ENCODE measurements around the gene AUTS2.
"Not testable (repeated sequence)": the region's sequence is repeated elsewhere in the genome, so short reads cannot be mapped to it uniquely, and the experiment has no call there.

The AUTS2 gene

DNA sequence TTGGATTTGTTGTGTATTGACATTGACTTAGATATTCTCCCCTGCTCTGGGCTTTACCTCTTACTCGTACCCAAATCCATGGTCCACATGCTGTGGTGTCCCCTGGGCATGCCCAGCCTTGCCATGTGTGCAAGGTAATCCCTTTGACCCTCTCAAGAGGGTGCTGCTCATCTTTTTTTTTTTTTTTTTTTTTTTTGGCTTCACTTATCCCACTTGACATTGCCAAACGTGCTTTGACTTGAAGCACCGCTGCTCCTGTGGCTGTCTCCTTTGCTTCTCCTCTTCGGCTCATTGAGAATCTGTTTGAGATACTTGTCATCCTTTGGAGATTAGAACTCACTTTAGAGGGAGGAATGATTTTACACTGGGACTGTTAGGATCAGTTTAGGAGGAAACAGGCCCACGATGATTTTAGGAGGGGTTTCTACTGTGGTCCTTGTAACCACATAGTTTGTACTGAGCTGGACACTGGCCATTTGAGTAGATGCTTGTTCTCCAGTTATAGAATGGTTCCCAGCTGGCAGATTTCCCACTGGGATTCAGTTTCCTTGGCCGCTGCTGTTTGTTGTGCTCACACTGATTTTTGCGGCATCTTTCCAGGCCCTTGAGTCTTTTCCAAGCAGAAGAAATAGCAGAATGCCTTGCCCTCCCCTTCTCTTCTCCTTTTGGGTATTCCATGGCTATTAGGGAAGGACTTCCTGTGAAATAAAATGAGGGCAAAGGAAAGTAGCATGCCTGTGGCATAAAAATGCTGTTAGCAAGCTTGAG lies 184.8 kb downstream of the AUTS2 start:
- in situ Hi-C loops (cut with MboI; ENCODE audit: low sequenced_read_pairs), result no loop called here

DNA sequence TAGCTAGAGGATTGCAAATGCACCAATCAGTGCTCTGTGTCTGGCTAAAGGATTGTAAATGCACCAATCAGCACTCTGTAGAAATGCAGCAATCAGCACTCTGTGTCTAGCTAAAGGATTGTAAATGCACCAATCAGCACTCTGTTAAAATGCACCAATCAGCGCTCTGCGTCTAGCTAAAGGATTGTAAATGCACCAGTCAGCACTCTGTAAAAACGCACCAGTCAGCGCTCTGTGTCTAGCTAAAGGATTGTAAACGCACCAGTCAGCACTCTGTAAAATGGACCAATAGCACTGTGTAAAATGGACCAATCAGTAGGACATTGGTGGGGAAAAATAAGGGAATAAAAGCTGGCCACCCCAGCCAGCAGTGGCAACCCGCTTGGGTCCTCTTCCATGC lies 187.9 kb downstream of the AUTS2 start:
- in situ Hi-C loops (cut with MboI; ENCODE audit: low sequenced_read_pairs), result not testable (repeated sequence)

DNA sequence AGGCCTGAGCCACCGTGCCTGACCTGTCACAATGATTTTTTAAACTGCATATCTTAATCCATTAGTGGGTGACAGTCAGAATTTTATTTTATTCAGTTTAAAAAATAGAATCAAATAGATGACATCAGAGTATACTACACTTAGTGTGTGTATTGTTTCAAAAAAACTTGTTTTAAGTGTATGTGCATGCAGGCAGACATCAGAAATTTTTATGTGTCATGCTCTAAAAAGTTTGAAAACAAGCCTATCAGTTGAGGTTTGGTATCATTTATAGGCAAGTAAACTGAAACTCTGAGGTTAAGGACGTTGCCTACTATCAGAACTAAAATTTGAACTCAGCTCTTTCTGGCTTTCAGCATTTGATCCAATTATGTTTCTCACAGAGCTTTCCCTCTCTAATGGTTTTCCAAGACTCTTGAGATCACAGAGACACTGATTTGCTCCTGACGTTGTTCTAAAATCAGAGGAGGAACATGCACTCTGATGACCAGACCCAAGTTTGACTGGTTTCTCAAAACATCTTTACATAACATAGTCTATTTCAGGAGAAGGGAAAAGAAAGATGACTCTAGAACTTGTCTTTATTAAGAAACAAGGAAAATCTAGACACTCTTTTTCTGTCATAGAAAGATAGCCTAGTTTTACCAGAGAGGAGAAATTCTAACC lies 188.6 kb downstream of the AUTS2 start:
- in situ Hi-C loops (cut with MboI; ENCODE audit: low sequenced_read_pairs), result no loop called here

DNA sequence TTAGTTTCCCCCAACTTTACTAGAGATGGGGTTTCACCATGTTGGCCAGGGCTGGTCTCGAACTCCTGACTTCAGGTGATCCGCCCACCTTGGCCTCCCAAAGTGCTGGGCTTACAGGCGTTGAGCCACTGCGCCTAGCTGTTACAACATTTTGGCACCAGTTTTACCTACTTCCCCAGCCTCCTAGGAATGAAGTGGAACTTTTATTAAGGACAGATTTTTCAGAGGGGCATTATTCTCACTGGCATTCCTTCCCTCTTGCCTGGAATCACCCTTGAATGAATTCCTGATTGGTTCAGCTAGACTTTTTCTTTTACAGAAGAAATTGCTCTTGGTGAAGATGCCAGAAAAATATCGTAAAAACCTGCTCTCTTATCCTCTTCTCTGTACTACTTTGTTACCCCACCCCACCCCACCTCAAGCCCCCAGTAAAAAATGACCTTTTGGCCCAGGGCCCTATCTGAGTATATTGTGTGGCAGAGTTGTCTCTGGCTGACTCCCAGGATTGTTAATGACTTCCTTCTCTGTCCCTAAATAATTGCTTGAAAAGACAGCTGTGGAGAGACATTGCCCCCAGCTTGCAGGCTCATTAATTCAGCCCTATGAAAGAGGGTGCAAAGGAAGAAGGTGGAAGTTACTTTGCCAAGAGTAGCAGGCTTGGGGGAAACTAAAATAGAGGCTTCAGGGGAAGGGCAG lies 189.6 kb downstream of the AUTS2 start:
- in situ Hi-C loops (cut with MboI; ENCODE audit: low sequenced_read_pairs), result no loop called here

DNA sequence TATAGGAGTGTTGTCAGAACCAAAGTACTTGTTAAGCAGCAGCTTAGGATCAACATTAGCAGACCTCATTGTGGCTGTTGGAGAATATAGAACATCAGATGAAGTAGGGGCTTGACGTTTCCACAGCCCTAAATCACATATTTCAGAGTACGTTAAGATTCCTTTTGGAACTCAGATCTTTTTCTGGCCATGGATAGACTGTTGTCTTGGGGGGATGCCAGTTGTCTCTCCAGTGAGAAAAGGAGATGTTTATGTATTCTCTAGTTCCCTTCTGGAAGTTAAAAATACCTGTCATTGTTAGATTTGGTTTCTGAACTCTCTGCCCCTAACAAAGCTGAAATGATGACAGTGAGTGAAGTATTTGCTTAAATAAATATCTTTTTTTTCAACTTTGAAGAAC lies 191.3 kb downstream of the AUTS2 start:
- in situ Hi-C loops (cut with MboI; ENCODE audit: low sequenced_read_pairs), result no loop called here

DNA sequence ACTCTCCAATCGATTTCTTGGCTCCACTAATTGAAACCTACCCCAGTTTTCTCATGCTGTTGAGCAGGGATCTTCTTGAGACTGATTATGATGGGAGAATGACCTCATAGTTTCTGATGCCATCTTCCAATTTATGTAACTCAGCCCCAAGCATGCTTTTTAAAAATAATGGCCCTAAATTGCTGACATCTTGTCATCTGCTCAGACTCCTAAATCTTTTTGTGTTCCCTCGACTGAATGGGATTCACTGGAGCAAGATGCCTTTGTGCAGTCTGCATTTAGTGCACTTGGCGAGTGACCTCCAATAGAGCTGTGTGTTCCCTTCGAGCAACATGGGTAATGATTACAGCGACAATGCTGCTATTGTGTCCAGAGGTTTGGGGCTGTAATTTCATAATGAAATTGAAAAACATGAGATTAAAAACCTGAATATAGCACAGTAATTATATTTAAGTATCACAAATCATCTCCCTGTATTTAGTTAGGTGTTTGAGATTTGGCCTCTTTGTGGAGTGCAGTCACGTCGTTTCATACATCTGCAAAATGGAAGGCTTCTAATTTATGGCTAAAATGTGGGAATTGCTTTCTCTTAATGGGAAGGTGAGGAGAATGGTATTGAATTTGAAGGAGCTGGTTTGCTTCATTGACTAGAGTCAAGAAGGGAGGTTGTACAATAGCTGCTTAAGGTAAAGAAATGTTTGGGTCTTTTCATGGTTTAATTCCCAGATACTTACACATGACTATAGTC lies 192.9 kb downstream of the AUTS2 start:
- in situ Hi-C loops (cut with MboI; ENCODE audit: low sequenced_read_pairs), result no loop called here

DNA sequence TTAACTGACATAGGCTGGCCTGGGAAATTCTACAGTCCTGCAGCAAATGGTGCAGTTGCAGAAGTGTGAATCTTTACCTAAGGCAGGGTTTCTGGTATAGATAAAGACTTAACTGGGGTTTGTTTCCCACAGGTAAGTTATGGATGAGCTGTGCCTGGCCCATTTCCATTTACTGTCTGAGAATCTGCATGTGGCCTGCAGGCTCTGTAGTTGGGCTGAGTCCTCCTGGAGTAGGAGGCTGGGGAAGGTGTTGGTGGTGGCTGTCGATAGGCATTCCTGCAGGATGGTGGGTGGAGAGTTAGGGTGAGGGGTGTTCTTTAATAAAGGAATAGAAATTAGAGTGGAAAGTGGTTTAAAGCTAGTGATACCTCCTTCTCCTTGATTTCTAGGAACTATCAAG lies 193.5 kb downstream of the AUTS2 start:
- in situ Hi-C loops (cut with MboI; ENCODE audit: low sequenced_read_pairs), result no loop called here

DNA sequence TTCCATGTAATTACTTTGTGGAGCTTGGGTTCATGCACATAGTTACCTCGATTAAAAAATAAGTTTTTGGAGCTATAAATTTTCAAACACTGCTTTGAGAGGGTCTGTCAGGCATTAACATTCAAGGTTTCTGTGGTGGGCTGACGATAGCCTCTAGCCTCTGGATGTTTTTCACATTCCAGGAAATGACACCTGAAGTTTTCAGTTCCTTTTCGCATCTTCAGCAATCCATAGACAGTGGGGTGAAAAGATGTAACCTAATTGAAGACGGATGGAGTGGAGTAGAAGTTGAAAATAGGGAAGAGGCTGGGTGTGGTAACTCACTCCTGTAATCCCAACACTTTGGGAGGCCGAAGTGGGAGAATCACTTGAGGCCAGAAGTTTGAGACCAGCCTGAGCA lies 197.7 kb downstream of the AUTS2 start:
- in situ Hi-C loops (cut with MboI; ENCODE audit: low sequenced_read_pairs), result no loop called here

DNA sequence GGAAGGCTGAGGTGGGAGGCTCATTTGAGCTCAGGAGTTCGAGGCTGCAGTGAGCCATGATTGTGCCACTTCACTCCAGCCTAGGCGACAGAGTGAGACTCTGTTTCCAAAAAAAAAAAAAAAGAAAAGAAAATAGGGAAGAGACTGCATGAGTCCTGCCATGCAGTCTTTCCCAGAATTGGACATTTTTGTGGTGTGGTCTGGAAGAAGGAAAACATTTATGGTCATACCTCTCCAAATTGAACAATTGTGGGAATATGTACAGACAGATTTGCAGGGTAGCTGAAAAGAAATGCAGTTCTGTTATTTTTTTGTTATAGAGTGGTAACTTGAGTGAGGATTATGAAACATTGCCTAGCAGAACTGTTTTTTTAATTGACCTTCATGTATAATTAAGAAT lies 198.1 kb downstream of the AUTS2 start:
- in situ Hi-C loops (cut with MboI; ENCODE audit: low sequenced_read_pairs), result no loop called here

DNA sequence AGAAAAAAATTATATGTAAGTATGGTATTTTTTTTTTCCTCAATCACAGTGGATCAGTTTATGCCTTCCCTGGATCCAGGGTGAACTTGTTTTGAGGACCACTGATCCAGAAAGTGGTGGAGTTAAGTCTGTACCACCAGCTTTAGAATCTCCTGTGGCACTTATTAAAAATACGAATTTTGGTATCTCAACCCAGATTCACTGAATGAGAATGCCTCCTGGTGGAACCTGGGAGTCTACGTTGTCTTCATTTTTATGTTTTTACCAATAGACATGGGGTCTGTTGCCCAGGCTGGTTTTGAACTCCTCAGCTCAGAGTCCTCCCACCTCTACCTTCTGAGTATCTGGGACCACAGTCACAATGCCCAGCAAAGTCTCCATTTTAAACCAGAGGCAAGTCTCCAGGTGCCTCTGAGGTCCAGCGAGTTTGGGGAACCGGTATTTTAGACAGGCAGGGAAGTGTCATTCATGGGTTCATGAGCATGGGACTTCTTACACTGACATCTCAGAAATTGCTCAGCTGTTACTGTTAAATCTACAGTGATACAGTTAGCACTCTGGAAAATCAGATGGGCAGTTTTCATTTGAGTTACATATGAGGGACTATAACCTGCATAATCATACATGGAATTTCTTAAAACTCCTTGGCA lies 200.9 kb downstream of the AUTS2 start:
- in situ Hi-C loops (cut with MboI; ENCODE audit: low sequenced_read_pairs), result no loop called here

DNA sequence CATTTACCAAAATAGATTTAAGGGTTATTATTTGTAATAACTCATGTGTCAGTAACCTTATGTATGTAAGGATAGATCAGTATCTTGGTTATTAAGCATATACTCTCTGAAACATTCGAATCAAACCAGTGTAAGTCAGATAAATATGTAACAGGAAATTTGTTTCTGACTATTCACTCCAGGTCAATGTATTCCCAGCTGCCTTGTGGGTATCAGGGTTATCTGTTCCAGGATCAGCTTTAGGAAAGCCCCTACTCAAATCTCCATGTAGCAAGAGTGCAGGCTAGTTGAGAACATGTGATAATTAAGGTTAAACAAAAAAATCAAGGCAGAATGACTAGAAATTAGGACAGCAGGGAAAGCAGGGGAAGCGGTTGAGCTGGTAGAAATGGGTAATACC lies 201.7 kb downstream of the AUTS2 start:
- in situ Hi-C loops (cut with MboI; ENCODE audit: low sequenced_read_pairs), result no loop called here

DNA sequence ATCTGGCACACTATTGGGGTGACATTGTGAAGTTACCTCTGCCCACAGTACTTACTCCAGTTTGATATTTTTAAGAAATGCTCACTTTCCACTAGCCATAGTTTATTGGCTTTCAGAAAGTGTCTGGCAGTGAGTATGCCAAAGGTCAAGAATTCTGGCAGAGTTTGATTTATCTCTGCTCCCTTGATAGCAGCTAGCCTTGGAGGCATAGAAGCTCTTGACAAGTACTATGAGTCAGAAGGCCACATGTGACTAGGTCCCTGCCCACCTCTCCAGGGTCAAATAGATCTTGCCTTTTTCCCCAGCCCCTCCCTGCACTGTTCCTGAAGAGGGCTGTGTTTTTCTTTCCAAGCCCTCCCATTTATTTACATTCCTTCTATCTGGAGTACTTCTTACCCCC lies 202.2 kb downstream of the AUTS2 start:
- in situ Hi-C loops (cut with MboI; ENCODE audit: low sequenced_read_pairs), result no loop called here

DNA sequence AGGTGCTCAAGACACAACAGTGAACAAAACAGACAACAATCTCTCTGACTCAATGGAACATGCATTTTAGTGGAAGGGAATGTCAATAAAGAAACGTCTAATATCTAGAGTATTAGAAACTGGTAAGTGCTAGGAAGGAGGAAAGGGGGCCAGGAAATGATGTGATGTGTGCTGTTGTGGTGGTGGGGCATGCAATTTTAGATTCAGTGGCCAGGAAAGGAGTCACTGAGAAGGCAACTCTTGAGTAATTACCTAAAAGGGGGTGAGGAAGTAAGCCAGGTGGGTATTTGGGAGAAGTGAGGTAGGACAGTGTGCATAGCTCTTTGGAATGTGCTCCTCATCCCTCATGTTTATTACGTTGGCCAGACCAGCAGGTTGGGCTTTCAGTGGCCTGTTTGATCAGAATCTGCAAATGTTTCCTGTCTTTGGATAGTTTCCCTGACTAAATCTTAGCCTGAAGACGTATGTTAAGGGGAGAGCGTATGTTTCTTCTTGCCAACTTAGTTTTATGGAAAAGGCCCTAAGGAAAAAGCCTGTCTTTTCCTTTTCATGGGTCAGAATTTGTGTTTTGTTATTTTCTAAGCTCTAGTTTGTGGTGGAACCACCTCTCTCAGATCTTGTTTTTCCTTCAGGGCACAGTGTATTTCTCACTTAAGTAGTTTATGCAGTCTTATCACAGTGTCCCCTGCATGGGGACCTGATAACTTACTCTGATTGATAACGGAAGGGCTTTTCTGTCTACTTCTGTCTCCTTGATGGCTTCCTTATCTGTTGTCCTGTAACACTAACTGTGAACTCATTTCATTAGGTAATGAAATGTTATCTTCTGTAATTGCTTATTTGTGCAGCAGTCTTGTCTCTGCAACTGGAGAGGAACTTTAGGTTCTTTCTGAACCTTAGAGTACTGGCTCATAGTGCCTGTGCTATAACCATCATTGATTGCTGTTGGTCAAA lies 203.7 kb downstream of the AUTS2 start:
- in situ Hi-C loops (cut with MboI; ENCODE audit: low sequenced_read_pairs), result no loop called here

DNA sequence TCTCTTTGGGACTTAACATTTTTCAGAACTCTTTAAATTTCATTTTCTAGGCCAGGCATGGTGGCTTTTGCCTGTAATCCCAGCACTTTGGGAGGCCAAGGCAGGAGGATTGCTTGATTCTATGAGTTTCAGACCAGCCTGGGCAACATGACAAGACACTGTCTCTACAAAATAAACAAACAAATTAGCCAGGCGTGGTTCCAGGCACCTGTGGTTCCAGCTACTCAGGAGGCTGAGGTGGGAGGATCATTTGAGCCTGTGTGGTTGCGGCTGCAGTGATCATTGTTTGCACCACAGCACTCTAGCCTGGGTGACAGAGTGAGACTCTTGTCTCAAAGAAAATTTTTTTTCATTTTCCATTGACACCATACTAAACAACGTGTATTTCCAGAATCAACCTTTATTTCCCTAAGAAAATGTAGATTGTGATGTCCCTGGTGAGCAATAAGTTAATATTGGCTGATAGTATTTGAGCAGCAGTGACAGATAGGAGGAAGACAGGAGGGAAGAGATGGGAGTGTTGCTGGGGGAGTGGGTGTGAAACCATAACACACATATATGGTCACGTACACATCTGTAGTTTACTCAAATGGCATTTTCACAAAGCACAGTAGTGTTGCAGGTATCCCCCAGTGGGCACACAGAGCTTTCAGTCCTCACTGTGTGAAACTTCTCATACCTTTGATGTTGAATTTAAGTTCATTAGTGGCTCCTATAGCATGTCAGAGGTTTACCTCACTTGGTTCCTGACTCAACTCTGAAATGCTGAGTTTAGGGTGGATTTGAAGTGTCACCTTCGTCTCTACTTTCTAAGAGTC lies 205.6 kb downstream of the AUTS2 start:
- in situ Hi-C loops (cut with MboI; ENCODE audit: low sequenced_read_pairs), result no loop called here

DNA sequence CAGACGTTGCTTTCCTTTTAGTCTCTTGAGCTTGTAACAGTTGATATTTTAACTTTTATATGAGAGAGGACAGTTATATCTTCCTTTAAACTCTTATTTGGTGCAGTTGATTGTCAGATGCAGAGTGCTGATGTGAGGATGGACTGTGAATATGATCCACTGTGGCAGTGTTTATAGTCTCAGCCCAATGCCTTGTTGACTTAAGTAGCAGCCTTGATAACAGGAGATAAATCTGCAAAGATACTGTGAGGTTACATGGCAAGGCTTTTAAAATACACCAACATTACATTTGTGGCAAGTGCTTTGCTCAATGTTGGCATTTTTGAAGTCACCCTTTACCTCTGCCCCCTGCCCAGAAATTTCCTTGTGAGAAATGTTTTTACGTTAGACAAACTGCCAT lies 206.7 kb downstream of the AUTS2 start:
- in situ Hi-C loops (cut with MboI; ENCODE audit: low sequenced_read_pairs), result no loop called here

DNA sequence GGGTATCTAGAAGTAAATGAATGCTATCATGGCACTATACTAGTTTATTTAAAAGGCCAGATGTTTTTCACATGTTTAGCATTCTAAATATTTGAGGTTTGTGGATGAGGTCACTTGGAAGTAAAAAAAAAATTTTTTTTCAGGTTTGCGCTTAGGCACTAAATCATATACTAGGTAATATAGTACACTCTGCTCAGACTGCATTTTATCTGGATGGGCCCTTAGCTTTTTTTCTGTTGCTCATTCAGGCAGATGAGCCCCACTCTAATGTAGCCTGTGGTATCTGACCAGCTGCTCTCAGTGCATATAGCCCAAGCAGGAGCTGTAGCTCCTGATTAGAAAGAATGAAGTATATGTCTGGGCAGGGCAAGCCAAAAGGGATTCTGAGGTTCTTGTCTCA lies 210.1 kb downstream of the AUTS2 start:
- in situ Hi-C loops (cut with MboI; ENCODE audit: low sequenced_read_pairs), result no loop called here

DNA sequence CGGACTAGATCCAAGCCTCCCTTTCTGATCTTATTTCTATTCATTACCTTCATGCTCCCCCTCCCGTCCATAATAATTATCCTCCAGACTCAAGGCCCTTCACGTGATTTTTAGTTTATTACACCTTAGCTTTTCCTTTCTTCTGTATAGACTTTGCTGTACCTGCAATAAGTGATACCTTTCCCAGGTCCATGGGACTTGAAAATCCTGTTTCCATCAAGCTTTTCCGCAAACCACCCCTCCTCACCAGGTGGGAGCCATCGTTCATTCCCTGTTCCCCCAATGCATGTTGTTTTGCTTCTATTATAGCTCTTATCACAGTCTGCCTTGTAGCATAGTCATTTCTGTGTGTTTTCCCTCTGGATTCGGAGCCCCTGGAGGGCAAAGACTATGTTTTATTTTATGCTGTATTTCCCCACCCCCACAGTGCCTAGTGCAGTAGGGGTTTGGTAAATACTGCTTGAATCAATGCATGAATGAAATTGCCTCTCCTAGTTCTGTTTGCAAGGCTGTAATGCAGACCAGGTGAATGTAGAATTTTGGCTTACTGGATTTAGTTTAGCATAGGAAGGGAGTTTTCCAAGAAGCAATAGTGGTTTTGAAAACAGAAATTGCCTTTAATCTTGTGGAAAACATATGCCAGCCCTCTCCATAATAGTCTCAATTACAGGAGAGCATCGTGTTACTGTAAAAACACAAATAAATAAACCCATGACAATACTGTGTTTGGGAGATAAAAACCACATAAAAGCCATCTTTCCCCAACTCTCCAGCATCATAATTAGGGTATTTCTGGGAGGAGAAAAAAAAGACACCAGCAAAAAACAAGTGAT lies 213.4 kb downstream of the AUTS2 start:
- in situ Hi-C loops (cut with MboI; ENCODE audit: low sequenced_read_pairs), result no loop called here

DNA sequence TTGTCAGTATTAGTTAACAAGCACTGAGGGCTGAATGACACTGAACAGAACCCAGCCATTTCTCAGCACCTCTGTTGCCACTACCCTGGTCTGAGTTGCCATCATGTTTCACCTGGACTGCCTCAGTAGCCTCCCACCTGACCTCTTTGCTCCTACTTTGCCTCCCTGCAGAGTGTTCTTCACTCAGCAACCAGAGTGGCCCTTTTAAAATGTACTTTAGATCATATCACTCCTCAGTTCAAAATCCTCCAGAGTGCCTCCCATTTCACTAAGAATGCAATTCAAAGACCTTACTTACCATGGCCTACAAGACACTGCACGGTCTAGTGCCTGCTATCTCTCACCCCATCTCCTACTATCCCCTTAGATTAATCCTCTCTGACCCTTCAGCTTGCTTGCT lies 214.5 kb downstream of the AUTS2 start:
- in situ Hi-C loops (cut with MboI; ENCODE audit: low sequenced_read_pairs), result no loop called here

Data from hTERT RPE-1 (cell line).